G401 (cell line): ENCODE measurements around the gene TXNDC9. TPM values are rescaled to one million over a fixed set of nuclear protein-coding genes. Genes with fewer than 3 reads are reported as not detected.
"Not testable (repeated sequence)": the region's sequence is repeated elsewhere in the genome, so short reads cannot be mapped to it uniquely, and the experiment has no call there.

Experiments
- DNase-seq: peaks from one replicate; pipeline ENCODE4 v3.0.0-alpha.2; 2015; ENCODE audit warnings: low spot score
- in situ Hi-C: cut with HindIII; loops from 2 replicates; pipeline ENCODE4 v1.10.0; 2016; ENCODE audit warnings: low sequenced_read_pairs, mixed read lengths
- total RNA-seq: library from RNA; depleted of rRNA; stranded (reverse); fragments of >200 nt; shearing (Covaris generic); gene quantifications from 2 replicates; pipeline ENCODE4 v1.2.3, GENCODE V29; 2014; rRNA removed

Gene TXNDC9, protein sequence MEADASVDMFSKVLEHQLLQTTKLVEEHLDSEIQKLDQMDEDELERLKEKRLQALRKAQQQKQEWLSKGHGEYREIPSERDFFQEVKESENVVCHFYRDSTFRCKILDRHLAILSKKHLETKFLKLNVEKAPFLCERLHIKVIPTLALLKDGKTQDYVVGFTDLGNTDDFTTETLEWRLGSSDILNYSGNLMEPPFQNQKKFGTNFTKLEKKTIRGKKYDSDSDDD
- total RNA-seq: 102 and 106 TPM in 2 replicates

DNA sequence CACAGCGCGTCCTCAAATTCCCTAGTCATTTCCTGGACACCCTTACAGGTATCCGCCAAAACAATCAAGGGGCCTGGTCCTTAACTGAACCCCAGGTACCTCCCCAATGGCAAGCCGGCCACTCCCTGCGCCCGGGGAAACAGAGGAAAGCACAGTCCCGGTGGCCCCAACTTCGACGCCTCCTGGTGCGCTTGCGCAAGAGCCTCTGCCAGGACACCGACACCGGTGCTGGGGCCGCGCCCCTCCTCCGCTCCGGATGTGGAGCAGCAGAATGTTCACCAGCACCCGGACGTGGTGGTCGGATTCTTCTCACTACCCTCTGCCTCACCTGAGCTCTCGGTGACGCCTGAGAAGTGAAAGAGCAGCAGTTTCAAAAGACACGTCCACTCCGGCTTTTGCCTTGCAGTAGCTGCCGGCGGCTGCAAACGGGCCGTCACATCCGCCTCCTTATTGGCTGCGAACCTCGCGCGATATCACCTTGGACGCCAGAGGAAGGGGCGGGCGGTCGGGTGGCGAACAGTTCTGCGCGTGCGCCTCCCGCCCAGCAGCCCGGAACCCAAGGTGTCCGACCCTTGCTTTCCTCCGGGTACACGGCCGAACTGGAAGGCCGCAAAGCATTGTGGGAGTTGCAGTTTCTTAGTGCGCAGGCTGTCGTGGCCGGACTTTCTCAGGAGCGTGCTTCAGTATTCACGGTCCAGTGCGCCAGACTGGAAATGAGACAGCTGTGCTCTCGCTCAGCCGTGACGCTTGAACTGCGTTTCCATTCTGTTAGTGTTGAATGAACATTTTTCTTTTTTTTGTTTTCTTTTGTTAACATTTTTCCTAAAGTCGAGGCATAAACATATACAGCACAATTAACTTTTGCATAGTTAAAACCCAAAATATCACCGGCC, at the start of gene TXNDC9:
Gene TXNDC9 (minus strand): TSS at position 423 of the 893 bp plus-strand sequence. CDS start 3,123 bp downstream, outside the sequence.
- in situ Hi-C loops: no loop called here
- peak; percentile 99 for DNase-seq

DNA sequence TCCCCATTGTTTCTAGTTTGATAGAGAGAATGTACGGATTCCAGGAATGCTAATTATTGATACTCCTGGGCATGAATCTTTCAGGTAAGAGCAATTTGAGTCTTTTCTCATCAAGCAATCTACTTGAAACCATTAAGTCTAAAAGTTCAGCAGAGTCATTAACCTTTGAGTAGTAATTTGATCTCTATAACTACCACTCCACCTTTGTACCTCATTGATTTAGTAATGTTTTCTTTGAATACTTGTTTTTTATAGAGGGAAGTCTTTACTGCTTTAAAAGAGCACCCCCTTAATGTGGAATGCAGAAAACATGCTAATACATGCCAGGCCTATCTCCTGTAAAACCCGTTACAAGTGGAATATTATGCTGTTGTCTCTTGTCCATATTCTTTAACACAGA, 46.0 kb upstream of the TXNDC9 start:
- no peak for DNase-seq
- in situ Hi-C loops: no loop called here

DNA sequence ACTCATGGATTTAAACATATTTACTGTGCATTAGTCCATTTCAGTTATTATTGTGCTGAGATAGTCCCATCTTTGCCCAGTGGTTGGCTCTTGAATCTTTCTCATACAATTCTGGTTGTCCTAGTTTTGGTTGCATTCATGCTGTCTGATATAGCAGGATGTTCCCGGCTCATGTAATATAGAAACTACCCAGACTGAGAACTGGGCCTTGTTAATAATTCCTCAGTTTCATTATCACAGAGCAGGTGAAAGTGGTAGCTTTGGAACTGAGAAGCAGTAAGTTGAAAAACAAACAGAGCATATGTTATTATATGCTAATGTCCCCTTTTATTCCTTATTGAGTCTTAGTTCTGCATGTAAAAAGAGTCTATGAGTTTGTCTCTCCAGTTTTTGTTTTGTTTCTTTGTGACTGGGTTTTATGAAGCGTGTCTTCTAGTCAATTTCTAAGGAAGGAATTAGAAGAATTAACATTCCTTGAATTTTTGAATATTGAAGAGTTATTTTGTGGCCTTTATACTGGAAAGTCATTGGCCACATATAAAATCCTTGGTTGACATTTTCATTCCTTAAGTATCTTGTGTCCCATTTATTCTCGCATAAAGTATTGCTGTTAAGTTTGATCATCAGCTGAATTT, 44.4 kb upstream of the TXNDC9 start:
- in situ Hi-C loops: no loop called here
- no peak for DNase-seq

DNA sequence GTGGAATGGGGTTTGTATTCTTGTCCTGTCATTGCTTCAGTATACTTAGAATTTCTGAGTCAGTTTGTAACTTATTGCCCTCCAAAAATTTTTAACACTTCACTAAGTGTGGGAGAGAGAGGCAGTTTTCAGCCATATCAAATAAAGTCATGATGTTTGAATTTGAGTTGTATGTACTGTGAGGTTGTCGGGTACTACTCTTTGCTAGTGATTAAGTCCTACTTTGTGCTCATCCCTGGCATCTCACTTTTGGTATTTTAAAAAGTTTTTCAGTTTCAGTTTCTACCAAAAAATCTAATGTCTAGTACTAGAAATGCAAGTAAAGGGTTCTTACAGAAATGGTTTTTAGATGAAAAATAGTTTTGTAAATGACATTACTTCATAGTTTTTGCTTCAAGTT, 41.7 kb upstream of the TXNDC9 start:
- DNase-seq: no peak
- in situ Hi-C loops: no loop called here

- DNase-seq: no peak
- in situ Hi-C loops: no loop called here
Measured at GRCh38 chr2:99376254-99376864, 40.2 kb upstream of the TXNDC9 start.

DNA sequence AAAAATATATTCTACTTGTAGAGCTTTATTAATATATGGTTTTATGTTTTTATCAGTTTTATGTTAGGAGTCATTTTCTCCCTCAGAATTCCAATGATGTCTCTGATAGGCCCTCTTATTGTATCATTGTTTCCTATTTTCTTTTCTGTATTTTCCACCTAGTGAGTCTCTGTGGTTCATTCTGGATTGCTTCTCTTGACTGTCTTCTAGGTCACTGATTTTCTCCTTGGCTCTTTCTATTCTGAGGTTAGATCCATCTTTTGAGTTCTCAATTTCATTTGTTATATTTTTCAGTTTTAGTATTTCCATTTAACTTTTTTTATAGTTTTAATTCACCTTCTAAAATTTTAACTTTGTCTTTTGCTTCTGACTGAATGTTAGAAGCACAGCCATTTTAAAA, 38.6 kb upstream of the TXNDC9 start:
- no peak for DNase-seq
- in situ Hi-C loops: no loop called here

- in situ Hi-C loops: no loop called here
- DNase-seq: no peak
Measured at GRCh38 chr2:99373144-99373543, 37.0 kb upstream of the TXNDC9 start.

GRCh38 chr2:99368854-99369253, 32.7 kb upstream of the TXNDC9 start:
- in situ Hi-C loops, DNase-seq: not testable (repeated sequence)

DNA sequence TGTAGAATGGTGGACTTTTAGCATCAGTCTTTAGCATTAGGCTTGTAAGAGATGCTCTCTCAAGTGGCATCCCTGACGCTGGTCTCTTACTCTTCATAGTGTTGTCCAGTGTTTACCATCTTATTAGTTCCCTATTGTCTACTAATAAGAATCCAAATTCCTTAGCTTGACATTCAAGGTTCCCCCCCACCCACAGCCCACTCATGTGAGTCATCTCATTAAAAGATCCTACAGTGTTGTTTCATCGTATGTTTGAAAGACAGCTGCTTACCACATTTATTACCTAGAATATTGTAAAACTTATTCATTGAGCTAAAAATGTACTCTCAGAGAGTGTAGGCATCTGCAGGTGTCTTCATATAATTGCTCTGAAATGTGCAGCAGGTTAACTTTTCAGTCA, 29.5 kb upstream of the TXNDC9 start:
- DNase-seq: no peak
- in situ Hi-C loops: no loop called here

DNA sequence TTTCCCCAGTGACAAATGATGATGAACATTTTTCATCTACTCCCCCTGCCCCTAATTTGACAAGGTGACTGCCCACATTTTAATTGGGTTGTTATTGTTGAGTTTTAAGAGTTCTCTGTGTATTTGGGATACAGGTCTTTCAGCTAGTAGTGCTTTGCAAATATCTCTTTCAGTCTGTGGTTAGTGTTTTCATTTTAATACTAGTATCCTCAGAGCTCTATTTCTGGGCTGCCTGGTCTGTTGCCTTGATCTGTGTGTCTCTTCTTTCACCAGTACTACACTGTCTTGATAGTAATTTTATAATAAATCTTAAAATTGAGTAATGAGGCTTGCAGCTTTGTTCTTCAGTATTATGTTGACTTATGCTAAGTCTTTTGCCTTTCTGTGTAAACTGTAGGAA, 20.7 kb upstream of the TXNDC9 start:
- DNase-seq: no peak
- in situ Hi-C loops: no loop called here

DNA sequence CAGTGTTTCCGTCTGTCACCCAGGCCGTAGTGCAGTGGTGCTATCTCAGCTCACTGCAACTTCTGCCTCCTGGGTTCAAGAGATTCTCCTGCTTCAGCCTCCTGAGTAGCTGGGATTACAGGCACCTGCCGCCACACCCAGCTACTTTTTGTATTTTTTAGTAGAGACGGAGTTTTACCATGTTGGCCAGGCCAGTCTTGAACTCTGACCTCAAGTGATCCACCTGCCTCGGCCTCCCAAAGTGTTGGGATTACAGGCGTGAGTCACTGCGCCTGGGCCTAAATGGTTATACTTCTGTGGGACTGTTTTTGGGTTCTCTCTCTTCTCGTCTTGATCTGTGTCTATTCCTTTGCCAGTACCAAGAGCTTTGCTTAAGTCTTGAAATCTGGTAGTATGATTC, 18.7 kb upstream of the TXNDC9 start:
- DNase-seq, in situ Hi-C loops: not testable (repeated sequence)

- no peak for DNase-seq
- in situ Hi-C loops: no loop called here
Measured at GRCh38 chr2:99354070-99354469, 17.9 kb upstream of the TXNDC9 start.

DNA sequence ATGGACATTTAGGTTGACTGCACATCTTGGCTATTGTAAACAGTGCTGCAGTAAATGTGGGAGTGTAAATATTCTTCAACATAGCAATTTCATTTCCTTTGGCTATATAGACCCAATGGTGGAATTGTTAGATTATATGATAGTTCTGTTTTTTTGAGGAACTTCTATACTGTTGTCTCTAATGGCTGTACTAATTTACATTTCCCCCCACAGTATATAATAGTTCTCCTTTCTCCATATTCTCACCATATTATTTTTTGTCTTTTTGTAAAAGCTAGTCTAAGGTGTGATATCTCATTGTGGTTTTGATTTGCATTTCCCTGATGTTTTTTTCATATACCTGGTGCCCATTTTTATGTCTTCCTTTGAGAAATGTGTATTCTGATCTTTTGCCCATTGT, 14.1 kb upstream of the TXNDC9 start:
- in situ Hi-C loops: no loop called here
- DNase-seq: no peak

GRCh38 chr2:99348173-99348572, 12.0 kb upstream of the TXNDC9 start:
- no peak for DNase-seq
- in situ Hi-C loops: no loop called here

GRCh38 chr2:99346218-99346617, 10.1 kb upstream of the TXNDC9 start:
- no peak for DNase-seq
- in situ Hi-C loops: no loop called here

GRCh38 chr2:99345446-99345845, 9.3 kb upstream of the TXNDC9 start:
- in situ Hi-C loops, DNase-seq: not testable (repeated sequence)

GRCh38 chr2:99342536-99342935, 6.4 kb upstream of the TXNDC9 start:
- in situ Hi-C loops: no loop called here

DNA sequence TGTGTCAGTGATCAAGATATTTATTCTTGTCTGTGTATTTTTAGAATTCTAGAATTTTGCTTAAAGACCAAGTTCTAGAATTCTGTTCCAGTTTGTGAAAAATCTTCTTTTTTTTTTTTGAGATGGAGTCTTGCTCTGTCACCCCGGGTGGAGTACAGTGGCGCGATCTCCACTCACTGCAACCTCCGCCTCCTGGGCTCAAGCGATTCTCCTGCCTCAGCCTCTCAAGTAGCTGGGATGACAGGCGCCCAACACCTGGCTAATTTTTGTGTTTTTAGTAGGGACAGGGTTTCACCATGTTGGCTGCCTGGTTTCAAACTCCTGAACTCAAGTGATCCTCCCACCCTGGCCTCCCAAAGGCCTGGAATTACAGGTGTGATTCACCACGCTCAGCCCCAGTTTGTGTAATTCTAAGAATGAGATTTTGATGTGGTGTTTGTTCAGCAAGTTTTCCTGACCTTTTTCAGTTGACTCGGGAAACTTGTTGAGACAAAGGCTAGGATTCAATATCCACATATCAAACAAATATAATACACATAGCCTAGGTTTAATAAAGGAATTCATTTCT, 4.6 kb upstream of the TXNDC9 start:
- in situ Hi-C loops: no loop called here
- DNase-seq: no peak

More at GRCh38 chr2:99342536-99342935, 6.4 kb upstream of the TXNDC9 start:
- DNase-seq: no peak

GRCh38 chr2:99338029-99338585, 2.0 kb upstream of the TXNDC9 start:
- in situ Hi-C loops: no loop called here
- no peak for DNase-seq
